ENCODE data around the gene NUP210.

The NUP210 gene

DNA sequence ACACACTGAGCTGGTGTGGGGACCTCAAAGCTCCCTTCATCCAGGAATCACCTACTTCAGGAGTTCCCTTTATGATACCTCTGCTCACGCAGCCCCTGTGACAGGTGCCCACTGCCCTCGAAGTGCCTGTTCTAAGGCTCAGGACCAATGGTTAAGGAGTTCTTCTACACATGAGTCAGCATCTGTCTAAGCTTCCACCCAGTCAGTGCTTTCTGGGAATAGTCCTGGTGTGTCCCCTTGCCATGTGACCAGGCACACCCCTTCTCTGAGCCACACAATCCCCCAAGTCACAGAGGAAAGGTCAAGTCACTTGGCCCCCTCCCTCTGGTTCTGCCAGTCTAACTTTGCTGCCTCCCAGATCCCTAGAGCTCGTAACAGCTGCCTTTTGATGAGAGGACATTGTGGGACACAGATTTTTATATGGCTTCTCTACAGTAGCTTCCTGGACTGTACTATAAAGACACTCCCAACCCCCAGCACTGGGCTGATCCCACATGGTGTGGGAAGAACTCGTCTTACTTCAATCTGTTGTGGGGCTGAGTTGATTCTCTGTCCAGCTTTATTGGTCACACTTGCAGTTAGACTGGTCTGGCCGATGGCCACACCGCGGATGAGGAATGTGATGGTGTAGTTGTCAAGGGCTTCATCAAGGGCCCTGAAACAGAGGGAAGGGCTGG, 78.8 kb downstream of the NUP210 start:
- TF ChIP-seq, protein P1, sequence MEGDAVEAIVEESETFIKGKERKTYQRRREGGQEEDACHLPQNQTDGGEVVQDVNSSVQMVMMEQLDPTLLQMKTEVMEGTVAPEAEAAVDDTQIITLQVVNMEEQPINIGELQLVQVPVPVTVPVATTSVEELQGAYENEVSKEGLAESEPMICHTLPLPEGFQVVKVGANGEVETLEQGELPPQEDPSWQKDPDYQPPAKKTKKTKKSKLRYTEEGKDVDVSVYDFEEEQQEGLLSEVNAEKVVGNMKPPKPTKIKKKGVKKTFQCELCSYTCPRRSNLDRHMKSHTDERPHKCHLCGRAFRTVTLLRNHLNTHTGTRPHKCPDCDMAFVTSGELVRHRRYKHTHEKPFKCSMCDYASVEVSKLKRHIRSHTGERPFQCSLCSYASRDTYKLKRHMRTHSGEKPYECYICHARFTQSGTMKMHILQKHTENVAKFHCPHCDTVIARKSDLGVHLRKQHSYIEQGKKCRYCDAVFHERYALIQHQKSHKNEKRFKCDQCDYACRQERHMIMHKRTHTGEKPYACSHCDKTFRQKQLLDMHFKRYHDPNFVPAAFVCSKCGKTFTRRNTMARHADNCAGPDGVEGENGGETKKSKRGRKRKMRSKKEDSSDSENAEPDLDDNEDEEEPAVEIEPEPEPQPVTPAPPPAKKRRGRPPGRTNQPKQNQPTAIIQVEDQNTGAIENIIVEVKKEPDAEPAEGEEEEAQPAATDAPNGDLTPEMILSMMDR (conservative IDR thresholded peaks at IDR 0.05; ENCODE audit: low read depth, low read length): no peak
- H3K4me3 ChIP-seq (ENCODE audit: low read length): no peak overlapping the region
- no peak for DNase-seq (ENCODE audit: low read depth)

DNA sequence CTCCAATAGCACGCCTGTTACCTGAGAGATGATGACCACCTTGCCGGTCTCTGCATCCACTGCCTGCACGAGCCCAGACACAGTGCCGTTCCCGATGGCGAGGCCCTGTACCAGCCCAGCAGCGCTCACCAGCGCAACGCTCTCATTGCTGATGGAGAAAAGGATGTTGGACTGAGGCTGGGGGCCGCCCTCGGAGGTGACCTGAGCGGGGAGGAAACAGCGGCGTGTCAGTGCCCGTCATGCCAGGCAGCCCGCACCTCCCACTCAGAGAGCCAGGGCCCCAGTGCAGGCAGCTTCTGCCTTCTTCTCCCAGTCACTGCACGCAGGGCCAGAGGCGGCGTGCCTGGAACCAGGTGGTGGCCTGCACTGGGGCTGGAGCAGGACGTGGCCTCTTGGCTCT, 80.3 kb downstream of the NUP210 start:
- TF ChIP-seq, protein P1 (conservative IDR thresholded peaks at IDR 0.05; ENCODE audit: low read depth, low read length): no peak
- DNase-seq (ENCODE audit: low read depth): no peak

DNA sequence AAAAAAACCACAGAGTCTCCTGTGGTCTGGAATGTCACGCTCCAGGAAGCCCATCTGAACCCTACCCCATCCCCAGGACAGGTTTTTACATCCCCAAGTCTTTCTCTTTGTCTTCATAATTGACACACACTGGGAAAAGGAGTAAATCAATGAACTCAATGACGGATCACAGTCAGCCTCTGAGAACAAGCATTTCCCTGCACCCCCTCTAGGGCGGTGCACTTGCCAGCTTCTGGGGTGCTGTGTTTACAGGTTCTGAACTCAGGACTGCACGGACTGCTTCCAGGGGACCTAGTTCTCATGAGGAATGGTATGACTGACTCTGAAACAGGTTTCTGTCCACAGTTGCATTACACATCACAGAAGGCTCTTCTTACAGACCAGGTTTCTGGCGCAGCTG, 81.1 kb downstream of the NUP210 start:
- DNase-seq (ENCODE audit: low read depth): no peak
- TF ChIP-seq, protein P1 (conservative IDR thresholded peaks at IDR 0.05; ENCODE audit: low read depth, low read length): no peak
- H3K4me3 ChIP-seq (ENCODE audit: low read length): no peak overlapping the region

More for the DNA sequence above, 80.3 kb downstream of the NUP210 start:
- no peak overlapping the region for H3K4me3 ChIP-seq (ENCODE audit: low read length)

DNA sequence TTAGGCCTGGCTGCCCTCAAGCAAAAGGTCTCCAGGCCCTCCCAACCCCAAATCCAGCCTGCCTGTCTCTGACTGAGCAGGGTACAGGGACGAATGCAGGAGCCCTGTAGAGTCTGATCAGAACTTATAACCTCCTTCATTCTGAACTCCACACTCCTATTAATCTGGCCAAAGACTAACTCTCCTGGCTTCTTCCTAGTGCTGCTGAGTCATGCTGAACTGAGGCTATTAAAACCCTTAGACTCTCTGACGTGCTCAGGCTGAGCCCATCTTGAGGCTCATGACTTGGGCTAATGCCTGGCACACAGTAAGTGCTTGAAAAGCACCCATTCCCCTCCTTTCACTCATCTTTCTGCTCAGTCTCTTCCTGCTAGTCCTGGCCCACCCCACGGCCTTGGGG, 81.9 kb downstream of the NUP210 start:
- TF ChIP-seq, protein P1 (conservative IDR thresholded peaks at IDR 0.05; ENCODE audit: low read depth, low read length): no peak
- DNase-seq (ENCODE audit: low read depth): no peak
- no peak overlapping the region for H3K4me3 ChIP-seq (ENCODE audit: low read length)

DNA sequence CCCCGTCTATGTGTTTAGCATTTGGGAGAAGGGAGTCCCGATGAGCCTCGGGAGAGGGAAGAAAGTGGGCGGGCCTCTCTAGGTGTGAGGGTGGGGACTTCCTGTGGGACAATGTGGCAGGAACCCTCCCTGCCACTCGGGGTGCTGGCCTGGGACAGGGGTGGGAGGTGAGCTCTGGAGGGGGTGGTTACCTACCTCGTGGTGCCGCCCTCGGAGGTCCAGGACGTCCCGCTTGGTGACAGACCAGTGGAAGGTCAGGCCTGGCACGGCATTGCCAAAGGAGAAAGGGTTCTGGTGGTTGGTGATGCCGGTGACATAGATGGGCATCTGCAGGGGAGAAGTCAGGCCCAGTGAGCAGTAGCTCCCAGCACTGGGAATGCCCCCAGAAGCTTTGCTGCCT, 83.5 kb downstream of the NUP210 start:
- TF ChIP-seq, protein P1 (conservative IDR thresholded peaks at IDR 0.05; ENCODE audit: low read depth, low read length): no peak
- no peak for DNase-seq (ENCODE audit: low read depth)
- H3K4me3 ChIP-seq (ENCODE audit: low read length): no peak overlapping the region

DNA sequence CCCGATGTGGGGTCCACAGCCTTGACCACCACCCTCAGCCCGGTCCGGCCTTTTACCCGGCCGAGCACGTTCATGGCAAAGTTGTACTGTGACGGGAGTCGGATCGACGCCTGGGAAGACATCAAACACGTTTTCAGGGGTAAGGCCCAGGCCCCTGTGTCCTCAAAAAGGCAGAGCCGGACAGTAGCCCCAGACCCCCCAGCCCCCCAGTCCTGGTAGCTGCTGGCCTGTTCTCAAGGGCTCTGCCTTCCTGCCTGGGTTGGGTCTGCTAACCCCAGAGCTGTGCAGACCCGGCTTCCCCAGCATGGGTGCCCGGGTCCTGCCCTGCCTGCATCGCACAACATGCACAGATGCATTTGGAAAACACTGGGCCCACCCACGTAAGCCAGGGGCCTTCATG, 84.6 kb downstream of the NUP210 start:
- no peak for DNase-seq (ENCODE audit: low read depth)
- H3K4me3 ChIP-seq (ENCODE audit: low read length): no peak overlapping the region
- TF ChIP-seq, protein P1 (conservative IDR thresholded peaks at IDR 0.05; ENCODE audit: low read depth, low read length): no peak

DNA sequence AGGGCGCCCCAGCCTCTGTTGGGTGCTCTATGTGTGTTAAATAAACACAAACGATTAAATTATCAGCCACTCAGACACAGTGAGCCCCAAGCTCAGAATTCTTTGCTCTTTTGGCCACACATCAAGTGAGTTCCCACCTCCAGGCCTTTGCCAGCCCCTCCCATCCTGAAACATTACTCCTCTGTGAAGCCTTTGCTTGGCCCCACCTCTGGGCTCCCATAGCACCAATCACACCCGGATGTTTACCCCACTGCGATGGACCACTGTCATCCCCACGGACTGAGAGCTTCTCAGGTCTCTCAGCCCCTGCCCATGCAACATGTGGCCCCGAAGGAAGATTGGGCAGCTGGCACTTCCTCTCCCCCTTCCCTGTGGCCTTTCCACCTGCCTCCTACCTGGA, 85.1 kb downstream of the NUP210 start:
- no peak overlapping the region for H3K4me3 ChIP-seq (ENCODE audit: low read length)

More for the DNA sequence above, 85.1 kb downstream of the NUP210 start:
- TF ChIP-seq, protein P1 (conservative IDR thresholded peaks at IDR 0.05; ENCODE audit: low read depth, low read length): no peak
- no peak for DNase-seq (ENCODE audit: low read depth)

All from retinal pigment epithelial cell (primary cell).